ENCODE data around the gene FSTL4.

The FSTL4 gene

GRCh38 chr5:133519191-133519590 is 93.2 kb downstream of the FSTL4 start:
- Histone ChIP-seq H3K4me3 (ENCODE audit: extremely low read depth, insufficient read depth, low read length, poor library complexity, severe bottlenecking) (no peak overlapping the region), H3K27ac (ENCODE audit: low read depth, low read length, severe bottlenecking) (no peak overlapping the region), H3K9me3 (ENCODE audit: control insufficient read depth, low read length) (no peaks in the 10 kb centered on the region), H3K36me3 (ENCODE audit: control insufficient read depth, insufficient read depth, low read length) (no peaks in the 10 kb centered on the region), H3K4me1 (ENCODE audit: control insufficient read depth, insufficient read depth, low read length, poor library complexity, severe bottlenecking) (no peaks in the 10 kb centered on the region)
- WGBS, 2 experiments (ENCODE audit: insufficient coverage in 2 of 2), result 91 to 93% methylated on average over 7 of the region's 8 CpGs

GRCh38 chr5:133514456-133514855 is 97.9 kb downstream of the FSTL4 start:
- no peaks in the 10 kb centered on the region for H3K36me3 ChIP-seq (ENCODE audit: control insufficient read depth, insufficient read depth, low read length)
- no peak overlapping the region for H3K27ac ChIP-seq (ENCODE audit: low read depth, low read length, severe bottlenecking)
- WGBS, 2 experiments (ENCODE audit: insufficient coverage in 2 of 2), result no CpG with 5 or more reads among the region's 1 CpG
- H3K9me3 ChIP-seq (ENCODE audit: control insufficient read depth, low read length), result no peaks in the 10 kb centered on the region
- H3K4me1 ChIP-seq (ENCODE audit: control insufficient read depth, insufficient read depth, low read length, poor library complexity, severe bottlenecking), result peaks cover 4% of the 10 kb centered on the region
- no peak overlapping the region for H3K4me3 ChIP-seq (ENCODE audit: extremely low read depth, insufficient read depth, low read length, poor library complexity, severe bottlenecking)

GRCh38 chr5:133512896-133513295 is 99.4 kb downstream of the FSTL4 start:
- Histone ChIP-seq H3K4me1 (ENCODE audit: control insufficient read depth, insufficient read depth, low read length, poor library complexity, severe bottlenecking) (peaks cover 4% of the 10 kb centered on the region), H3K9me3 (ENCODE audit: control insufficient read depth, low read length) (no peaks in the 10 kb centered on the region), H3K27ac (ENCODE audit: low read depth, low read length, severe bottlenecking) (no peak overlapping the region), H3K4me3 (ENCODE audit: extremely low read depth, insufficient read depth, low read length, poor library complexity, severe bottlenecking) (no peak overlapping the region), H3K36me3 (ENCODE audit: control insufficient read depth, insufficient read depth, low read length) (no peaks in the 10 kb centered on the region)
- WGBS, 2 experiments (ENCODE audit: insufficient coverage in 2 of 2), result 86 to 89% methylated on average over 3 to 4 of the region's 6 CpGs

- H3K36me3 ChIP-seq (ENCODE audit: control insufficient read depth, insufficient read depth, low read length), result no peaks in the 10 kb centered on the region
- H3K27ac ChIP-seq (ENCODE audit: low read depth, low read length, severe bottlenecking), result no peak overlapping the region
- no peaks in the 10 kb centered on the region for H3K9me3 ChIP-seq (ENCODE audit: control insufficient read depth, low read length)
- 88 to 89% methylated on average over 6 to 7 of the region's 7 CpGs for WGBS, 2 experiments (ENCODE audit: insufficient coverage in 2 of 2)
- peaks cover 4% of the 10 kb centered on the region for H3K4me1 ChIP-seq (ENCODE audit: control insufficient read depth, insufficient read depth, low read length, poor library complexity, severe bottlenecking)
- no peak overlapping the region for H3K4me3 ChIP-seq (ENCODE audit: extremely low read depth, insufficient read depth, low read length, poor library complexity, severe bottlenecking)
Measured at GRCh38 chr5:133511653-133512235, 100.6 kb downstream of the FSTL4 start.

GRCh38 chr5:133510634-133511262 is 101.6 kb downstream of the FSTL4 start:
- Histone ChIP-seq H3K4me3 (ENCODE audit: extremely low read depth, insufficient read depth, low read length, poor library complexity, severe bottlenecking) (no peak overlapping the region), H3K27ac (ENCODE audit: low read depth, low read length, severe bottlenecking) (no peak overlapping the region), H3K4me1 (ENCODE audit: control insufficient read depth, insufficient read depth, low read length, poor library complexity, severe bottlenecking) (peaks cover 4% of the 10 kb centered on the region), H3K36me3 (ENCODE audit: control insufficient read depth, insufficient read depth, low read length) (no peaks in the 10 kb centered on the region), H3K9me3 (ENCODE audit: control insufficient read depth, low read length) (no peaks in the 10 kb centered on the region)
- 88 to 90% methylated on average over 11 of the region's 11 CpGs for WGBS, 2 experiments (ENCODE audit: insufficient coverage in 2 of 2)

- no peaks in the 10 kb centered on the region for H3K9me3 ChIP-seq (ENCODE audit: control insufficient read depth, low read length)
- H3K4me3 ChIP-seq (ENCODE audit: extremely low read depth, insufficient read depth, low read length, poor library complexity, severe bottlenecking), result no peak overlapping the region
- no peak overlapping the region for H3K27ac ChIP-seq (ENCODE audit: low read depth, low read length, severe bottlenecking)
- 100% methylated on average over 3 of the region's 4 CpGs for WGBS, 2 experiments (ENCODE audit: insufficient coverage in 2 of 2)
- H3K36me3 ChIP-seq (ENCODE audit: control insufficient read depth, insufficient read depth, low read length), result no peaks in the 10 kb centered on the region
- H3K4me1 ChIP-seq (ENCODE audit: control insufficient read depth, insufficient read depth, low read length, poor library complexity, severe bottlenecking), result peaks cover 4% of the 10 kb centered on the region
Measured at GRCh38 chr5:133509742-133510079, 102.6 kb downstream of the FSTL4 start.

- Histone ChIP-seq H3K9me3 (ENCODE audit: control insufficient read depth, low read length) (no peaks in the 10 kb centered on the region), H3K4me3 (ENCODE audit: extremely low read depth, insufficient read depth, low read length, poor library complexity, severe bottlenecking) (no peak overlapping the region), H3K4me1 (ENCODE audit: control insufficient read depth, insufficient read depth, low read length, poor library complexity, severe bottlenecking) (peaks cover 4% of the 10 kb centered on the region), H3K36me3 (ENCODE audit: control insufficient read depth, insufficient read depth, low read length) (no peaks in the 10 kb centered on the region), H3K27ac (ENCODE audit: low read depth, low read length, severe bottlenecking) (no peak overlapping the region)
- 88 to 97% methylated on average over 2 to 3 of the region's 3 CpGs for WGBS, 2 experiments (ENCODE audit: insufficient coverage in 2 of 2)
Measured at GRCh38 chr5:133508845-133509741, 103.2 kb downstream of the FSTL4 start.

GRCh38 chr5:133508331-133508730 is 104.0 kb downstream of the FSTL4 start:
- Histone ChIP-seq H3K4me3 (ENCODE audit: extremely low read depth, insufficient read depth, low read length, poor library complexity, severe bottlenecking) (no peak overlapping the region), H3K36me3 (ENCODE audit: control insufficient read depth, insufficient read depth, low read length) (no peaks in the 10 kb centered on the region), H3K9me3 (ENCODE audit: control insufficient read depth, low read length) (no peaks in the 10 kb centered on the region), H3K27ac (ENCODE audit: low read depth, low read length, severe bottlenecking) (no peak overlapping the region), H3K4me1 (ENCODE audit: control insufficient read depth, insufficient read depth, low read length, poor library complexity, severe bottlenecking) (peaks cover 4% of the 10 kb centered on the region)
- WGBS, 2 experiments (ENCODE audit: insufficient coverage in 2 of 2), result 83 to 86% methylated on average over 4 to 5 of the region's 5 CpGs

GRCh38 chr5:133506181-133506580 is 106.2 kb downstream of the FSTL4 start:
- no peaks in the 10 kb centered on the region for H3K36me3 ChIP-seq (ENCODE audit: control insufficient read depth, insufficient read depth, low read length)
- H3K4me1 ChIP-seq (ENCODE audit: control insufficient read depth, insufficient read depth, low read length, poor library complexity, severe bottlenecking), result peaks cover 4% of the 10 kb centered on the region
- no peaks in the 10 kb centered on the region for H3K9me3 ChIP-seq (ENCODE audit: control insufficient read depth, low read length)
- no peak overlapping the region for H3K4me3 ChIP-seq (ENCODE audit: extremely low read depth, insufficient read depth, low read length, poor library complexity, severe bottlenecking)
- 85 to 89% methylated on average over 3 of the region's 5 CpGs for WGBS, 2 experiments (ENCODE audit: insufficient coverage in 2 of 2)
- no peak overlapping the region for H3K27ac ChIP-seq (ENCODE audit: low read depth, low read length, severe bottlenecking)

- H3K4me3 ChIP-seq (ENCODE audit: extremely low read depth, insufficient read depth, low read length, poor library complexity, severe bottlenecking), result no peak overlapping the region
- WGBS, 2 experiments (ENCODE audit: insufficient coverage in 2 of 2), result no CpG with 5 or more reads among the region's 1 CpG
Measured at GRCh38 chr5:133503511-133503910, 108.8 kb downstream of the FSTL4 start.

GRCh38 chr5:133499895-133500294 is 112.4 kb downstream of the FSTL4 start:
- Histone ChIP-seq H3K36me3 (ENCODE audit: control insufficient read depth, insufficient read depth, low read length) (no peaks in the 10 kb centered on the region), H3K4me1 (ENCODE audit: control insufficient read depth, insufficient read depth, low read length, poor library complexity, severe bottlenecking) (no peaks in the 10 kb centered on the region), H3K4me3 (ENCODE audit: extremely low read depth, insufficient read depth, low read length, poor library complexity, severe bottlenecking) (no peak overlapping the region), H3K27ac (ENCODE audit: low read depth, low read length, severe bottlenecking) (no peak overlapping the region), H3K9me3 (ENCODE audit: control insufficient read depth, low read length) (no peaks in the 10 kb centered on the region)
- 89 to 96% methylated on average over 5 of the region's 5 CpGs for WGBS, 2 experiments (ENCODE audit: insufficient coverage in 2 of 2)

More at GRCh38 chr5:133503511-133503910, 108.8 kb downstream of the FSTL4 start:
- no peaks in the 10 kb centered on the region for H3K9me3 ChIP-seq (ENCODE audit: control insufficient read depth, low read length)
- H3K27ac ChIP-seq (ENCODE audit: low read depth, low read length, severe bottlenecking), result no peak overlapping the region
- no peaks in the 10 kb centered on the region for H3K4me1 ChIP-seq (ENCODE audit: control insufficient read depth, insufficient read depth, low read length, poor library complexity, severe bottlenecking)
- H3K36me3 ChIP-seq (ENCODE audit: control insufficient read depth, insufficient read depth, low read length), result no peaks in the 10 kb centered on the region
